ENCODE results near the gene IGFBP7.

DNA sequence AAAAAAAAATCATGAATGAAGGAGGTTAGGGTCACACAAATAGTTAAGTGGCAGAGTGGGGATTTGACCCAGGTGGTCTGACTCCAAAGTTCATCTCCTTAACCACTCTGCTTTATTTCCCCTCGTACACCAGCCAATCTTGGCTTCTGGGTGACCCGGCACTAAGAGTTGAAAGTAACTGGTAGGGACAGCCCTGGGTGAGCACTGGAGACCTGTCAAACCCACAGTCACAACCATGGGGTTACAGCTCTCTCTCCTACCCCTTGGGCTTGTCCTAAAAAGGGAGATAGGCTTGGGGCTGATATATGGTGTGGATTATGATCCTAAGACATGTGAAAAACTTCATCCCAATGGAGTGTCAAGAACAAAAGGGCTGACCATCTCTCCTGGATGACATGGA, 12.5 kb downstream of the IGFBP7 start:
- no peak for TF ChIP-seq EZH2 (IDR thresholded peaks at IDR 0.05)
- TF ChIP-seq POLR2AphosphoS5 (IDR thresholded peaks at IDR 0.05; ENCODE audit: borderline replicate concordance, low read depth, low read length), result no peak
